Stimulated activated CD4-positive, alpha-beta T cell treated with anti-CD3 and anti-CD28 coated beads, Interleukin-1b, Interleukin-23, amount 100 ng/mL, for 24 hours (primary cell): ENCODE results near the gene DTX4.

ENCODE experiments used
- DNase-seq, 4 experiments: peaks; one replicate each; pipeline ENCODE4 v3.0.0-alpha.2; 2020; ENCODE audit warnings: low read depth in 4 of 4, low spot score in 1 of 4

DTX4 gene

DNA sequence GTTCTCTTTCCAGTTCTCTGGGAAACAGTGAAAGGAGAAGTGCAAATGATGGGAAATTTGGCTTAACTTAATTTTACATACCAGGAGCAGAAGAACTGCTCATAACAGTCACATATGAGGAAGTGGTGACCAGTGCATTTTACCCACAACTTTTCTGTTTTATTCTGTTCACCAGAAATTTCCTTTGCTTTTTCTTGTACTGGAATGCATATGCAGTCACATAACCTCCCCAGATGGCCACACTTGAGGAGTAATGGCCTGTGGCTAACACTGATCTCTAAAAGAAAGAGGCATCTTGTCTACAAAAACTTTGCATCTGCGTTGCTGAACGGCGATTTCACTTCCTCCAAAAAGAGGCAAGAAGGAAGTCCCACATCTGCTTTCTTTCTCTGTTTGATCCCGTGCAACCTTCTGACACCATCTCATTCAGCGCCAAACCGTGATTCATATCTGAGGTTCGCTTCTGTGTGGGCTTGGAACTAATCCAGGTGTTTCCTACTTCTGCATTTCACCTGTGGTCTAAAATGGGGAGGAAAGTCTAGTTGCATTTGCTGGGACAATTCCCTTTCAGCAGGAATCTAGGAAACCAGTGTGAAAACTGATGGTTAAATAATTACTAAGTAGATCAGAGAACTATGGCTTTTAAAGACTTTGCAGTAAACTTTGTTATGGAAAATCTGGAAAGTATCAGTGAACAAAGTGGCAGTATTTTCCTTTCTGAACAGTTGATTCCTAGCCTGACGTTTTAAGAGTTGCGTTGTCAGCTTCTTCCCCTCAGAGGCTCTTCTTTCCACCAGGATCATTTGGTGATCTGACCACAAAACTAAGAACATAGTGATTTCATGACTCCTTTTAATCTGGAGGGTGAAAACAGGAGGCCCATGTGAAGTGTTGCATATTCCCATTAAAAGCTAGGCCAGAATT lies 45.0 kb downstream of the DTX4 start:
- DNase-seq = no peak

DNA sequence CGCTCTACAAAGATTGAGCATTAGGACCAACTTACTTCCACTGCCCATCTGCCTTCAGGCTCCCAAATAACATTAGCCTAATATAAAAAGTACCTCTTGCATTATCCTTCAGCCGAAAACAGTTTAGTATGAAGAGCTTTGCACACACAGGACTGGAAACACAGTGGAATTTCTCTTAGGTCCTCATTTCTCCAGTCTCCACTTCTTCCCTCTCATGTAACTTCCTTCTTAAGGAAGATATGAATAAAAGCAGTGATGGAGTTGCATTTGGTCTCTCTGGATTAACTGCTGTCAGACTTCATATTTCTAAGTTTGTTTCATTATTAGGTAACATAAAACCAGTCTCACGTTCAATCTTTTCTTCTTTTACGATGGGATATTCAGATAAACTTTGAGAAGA lies 46.4 kb downstream of the DTX4 start:
- no peak for DNase-seq

- DNase-seq = no peak
Measured at GRCh38 chr11:59218893-59219292, 47.0 kb downstream of the DTX4 start.

DNA sequence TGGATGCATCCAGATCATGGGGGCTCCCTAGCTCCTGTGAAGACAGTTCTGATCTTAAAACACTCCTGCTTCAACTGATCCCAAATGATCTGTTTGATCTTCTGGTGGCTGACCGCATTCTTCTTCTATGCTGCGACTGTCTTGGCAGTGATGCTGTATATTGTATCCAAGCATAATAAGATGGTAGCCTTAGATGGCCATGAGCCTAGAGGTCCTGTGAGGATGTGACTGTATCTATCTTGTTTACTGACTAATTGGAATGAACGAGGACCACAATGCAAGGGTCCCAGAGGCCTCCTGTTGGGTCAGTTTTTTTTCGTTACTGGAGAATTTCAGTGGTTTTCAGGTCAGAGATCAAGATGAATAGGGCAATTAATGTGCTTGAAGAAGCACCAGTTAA lies 47.9 kb downstream of the DTX4 start:
- no peak for DNase-seq

DNA sequence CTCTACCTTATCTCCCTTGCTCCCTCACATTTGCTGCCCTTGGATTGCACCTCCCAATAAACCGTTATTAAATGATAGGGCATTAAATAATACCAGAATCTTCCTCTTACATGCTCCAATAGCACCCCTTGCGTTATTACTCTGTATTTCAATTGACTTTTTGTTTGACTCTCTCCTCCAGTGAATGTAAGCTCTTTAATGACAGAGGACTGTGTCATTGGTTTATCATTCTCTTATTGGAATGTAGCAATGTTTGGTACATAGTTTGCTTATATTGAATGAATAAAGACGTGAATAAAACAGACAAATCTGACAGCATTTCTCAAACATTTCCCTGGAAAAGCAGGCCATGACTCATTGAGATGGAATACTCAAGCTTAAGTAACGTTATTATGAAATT lies 49.5 kb downstream of the DTX4 start:
- DNase-seq = no peak

DNA sequence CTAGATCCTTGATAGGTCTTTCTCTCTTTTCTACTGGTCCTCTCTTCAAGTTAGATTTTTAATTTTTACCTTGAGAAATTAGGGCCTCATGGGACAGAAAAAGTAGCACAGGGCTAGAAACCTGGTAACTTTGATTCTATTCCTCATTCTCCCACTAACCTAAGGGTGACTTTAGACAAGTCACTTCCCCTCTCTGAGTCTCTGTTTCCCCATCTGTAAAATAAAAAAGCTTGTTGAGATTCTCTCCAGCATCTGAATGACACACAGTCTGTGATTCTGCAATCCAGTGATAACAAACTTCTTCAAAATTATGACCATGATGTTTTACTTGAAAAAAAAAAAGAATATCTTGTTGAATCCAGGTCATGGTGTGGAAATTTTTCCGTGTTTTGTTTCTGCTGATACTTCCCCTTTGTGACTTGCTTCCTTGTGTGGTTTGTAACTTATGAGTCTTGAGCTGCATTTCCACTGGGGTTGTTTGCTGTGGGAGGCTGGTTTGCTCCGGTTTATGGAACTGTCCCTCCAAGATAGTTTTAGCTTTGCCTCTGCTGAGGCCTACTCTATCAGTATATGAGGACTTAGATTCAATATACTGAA lies 50.6 kb downstream of the DTX4 start:
- DNase-seq = no peak

- no peak for DNase-seq
Measured at GRCh38 chr11:59223177-59223576, 51.2 kb downstream of the DTX4 start.

DNA sequence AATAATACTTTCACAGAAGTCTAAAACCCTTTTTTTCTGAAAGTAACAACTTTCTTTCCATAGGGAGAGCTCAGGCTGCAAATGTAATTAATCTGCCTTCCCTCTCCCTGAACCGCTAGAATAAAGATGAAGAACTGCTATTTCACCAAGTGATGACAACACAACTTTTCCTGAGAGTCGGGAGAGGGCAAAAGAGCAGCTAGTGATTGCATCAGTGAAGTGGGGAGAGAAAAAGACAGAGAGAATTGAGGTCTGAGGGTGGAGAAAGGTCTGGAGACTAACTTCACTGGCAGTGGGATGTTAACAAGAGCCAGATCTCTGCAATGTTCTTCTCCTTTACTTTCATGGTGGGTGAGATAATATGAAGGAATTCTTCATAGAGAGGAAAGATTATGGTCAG lies 51.7 kb downstream of the DTX4 start:
- no peak for DNase-seq

GRCh38 chr11:59224351-59224928 lies 52.5 kb downstream of the DTX4 start:
- no peak for DNase-seq

GRCh38 chr11:59225017-59225416 lies 53.1 kb downstream of the DTX4 start:
- DNase-seq = no peak

- DNase-seq = no peak
Measured at GRCh38 chr11:59226396-59226795, 54.5 kb downstream of the DTX4 start.

GRCh38 chr11:59240322-59240721 lies 68.4 kb downstream of the DTX4 start:
- DNase-seq = no peak

DNA sequence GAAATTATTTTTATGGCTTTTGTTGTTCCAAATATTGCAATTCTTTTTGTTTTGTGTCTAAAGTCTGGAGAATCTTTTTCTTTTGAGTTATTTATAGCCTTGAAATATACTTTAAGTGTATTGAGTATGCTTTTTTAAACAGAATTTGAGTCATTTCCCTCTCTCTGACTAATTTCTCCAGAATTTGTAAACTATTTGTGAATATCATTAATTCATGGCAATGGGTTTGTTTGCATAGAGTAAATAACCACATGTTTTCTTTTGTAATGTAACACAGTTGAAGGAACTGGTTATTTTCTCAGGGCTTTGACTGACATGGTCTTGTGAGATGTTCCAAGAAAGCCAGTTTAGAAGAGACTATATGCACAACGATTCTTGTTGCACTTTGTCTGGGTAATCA lies 71.7 kb downstream of the DTX4 start:
- no peak for DNase-seq

DNA sequence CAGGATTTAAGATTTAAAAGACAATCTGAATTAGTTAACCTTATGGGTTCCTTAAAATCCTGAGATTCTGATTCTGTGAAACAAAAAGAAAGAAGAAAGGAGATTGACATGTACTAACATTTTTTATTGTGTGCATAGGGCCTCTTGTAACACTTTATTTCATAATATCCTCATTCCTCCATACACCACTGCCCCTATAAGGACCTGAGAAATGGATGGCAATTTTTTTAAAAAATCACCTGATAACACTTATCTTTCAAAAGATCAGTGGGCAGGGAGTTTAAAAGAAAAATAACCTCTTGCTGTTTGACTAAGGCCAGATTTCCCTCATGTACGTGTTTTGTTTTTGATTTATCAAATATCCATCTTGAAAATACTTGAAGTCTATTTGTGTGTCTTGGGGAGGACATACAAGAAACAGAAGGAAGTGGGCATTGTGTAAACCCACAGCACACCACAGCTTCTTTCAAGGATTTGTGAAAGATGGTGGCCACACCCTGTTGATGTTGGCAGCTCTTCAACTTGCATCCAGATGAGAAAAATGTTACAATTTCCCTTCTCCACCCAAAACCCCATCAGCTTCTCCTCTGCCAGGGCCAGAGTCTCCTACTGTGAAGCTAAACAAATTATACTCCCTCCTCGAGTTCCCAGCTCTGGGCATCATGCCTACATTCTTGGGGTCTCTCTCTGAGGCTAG lies 75.7 kb downstream of the DTX4 start:
- no peak for DNase-seq

DNA sequence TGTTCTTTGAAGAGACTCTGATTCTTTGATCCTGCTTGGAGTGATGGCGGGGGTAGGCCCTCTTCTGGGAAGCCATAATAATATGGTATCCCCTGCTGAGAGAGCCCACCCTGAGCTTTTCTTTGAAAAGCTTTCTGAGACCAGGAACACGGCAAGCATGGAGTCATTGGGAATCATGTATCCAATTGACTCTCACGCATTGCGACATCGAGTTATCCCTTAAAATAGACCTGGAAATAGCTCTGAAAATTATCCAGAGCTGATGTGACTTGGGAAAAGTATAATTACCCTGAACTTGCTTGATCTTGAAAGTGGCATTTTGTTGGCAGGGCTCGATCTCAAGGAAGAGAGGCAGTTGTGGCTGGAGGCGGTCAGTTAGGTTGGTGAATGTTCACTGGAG lies 77.6 kb downstream of the DTX4 start:
- no peak for DNase-seq

- no peak for DNase-seq
Measured at GRCh38 chr11:59253001-59253400, 81.1 kb downstream of the DTX4 start.

DNA sequence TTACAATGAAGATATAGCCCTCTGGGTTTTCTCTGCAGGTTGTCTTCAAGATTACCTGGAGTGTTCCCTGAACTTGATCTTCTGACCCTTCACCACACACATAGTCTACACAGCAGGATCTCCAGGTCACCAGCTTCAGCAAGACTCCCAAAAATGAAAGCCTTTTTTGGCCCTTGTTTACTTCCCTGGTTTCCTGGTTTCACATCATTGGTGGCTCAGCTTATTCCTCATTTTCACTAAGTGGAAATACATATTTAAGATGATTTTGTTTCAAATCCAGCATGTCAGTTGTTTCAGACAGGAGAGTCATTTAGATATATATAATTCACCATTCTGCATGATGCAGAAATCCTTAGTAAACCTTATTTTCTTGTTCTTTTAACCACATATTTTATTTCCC lies 82.4 kb downstream of the DTX4 start:
- no peak for DNase-seq

DNA sequence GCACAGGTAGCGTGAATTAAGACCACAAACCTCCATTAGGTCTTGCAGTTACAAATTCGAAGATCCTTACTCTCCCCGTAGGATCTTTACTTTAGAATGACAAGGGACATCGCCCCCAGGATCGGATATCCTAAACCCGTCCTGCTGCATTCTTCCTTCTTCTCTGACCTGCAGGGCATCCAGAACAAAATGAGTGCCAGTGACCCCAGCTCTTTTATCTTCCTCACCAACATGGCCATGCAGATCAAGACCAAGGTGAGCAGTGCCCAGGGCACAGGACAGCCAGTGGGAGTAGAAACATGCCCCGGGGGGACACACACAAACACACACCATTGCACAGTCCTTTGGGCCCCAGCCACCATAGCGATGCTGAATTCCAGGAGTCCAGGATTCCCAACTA lies 83.3 kb downstream of the DTX4 start:
- no peak for DNase-seq
